OCI-LY3 (cell line): Measurements from ENCODE around the gene CELSR2.
A peak's percentile ranks its signal among the peaks of the same experiment; 100 is the strongest.
"Not testable (repeated sequence)": the region's sequence is repeated elsewhere in the genome, so short reads cannot be mapped to it uniquely, and the experiment has no call there.

Experiments
- H2AFZ ChIP-seq: fragments of 200-600, 300-600 bp; shearing (Covaris generic); 2 replicates; pipeline ENCODE4 v1.6.0; 2014; ENCODE audit warnings: antibody characterized with exemption, low read depth, low read length
- H3K27ac ChIP-seq: fragments of 200-600, 300-600 bp; sonication (generic); 2 replicates; pipeline ENCODE4 v1.5.1; 2014; ENCODE audit warnings: mild to moderate bottlenecking, low read length, moderate library complexity, mixed read lengths
- H3K27me3 ChIP-seq: fragments of 200-600, 300-600 bp; sonication (generic); 2 replicates; pipeline ENCODE4 v1.6.1; 2014; ENCODE audit warnings: low read depth, low read length, mixed read lengths
- H3K36me3 ChIP-seq: fragments of 200-600, 300-600 bp; sonication (generic); replicated peaks from 2 replicates; pipeline ENCODE3; 2014; ENCODE audit warnings: low read depth, low read length, mixed read lengths
- H3K4me1 ChIP-seq: fragments of 300-600, 200-600 bp; sonication (generic); 2 replicates; pipeline ENCODE4 v1.6.1; 2014; ENCODE audit warnings: low read length, mixed read lengths
- H3K4me2 ChIP-seq: fragments of 200-600, 300-600 bp; sonication (generic); 2 replicates; pipeline ENCODE4 v1.6.1; 2014; ENCODE audit warnings: low read length, mixed read lengths
- H3K4me3 ChIP-seq: fragments of 300-600, 200-600 bp; sonication (generic); 2 replicates; pipeline ENCODE4 v1.5.1; 2014; ENCODE audit warnings: antibody characterized with exemption, mild to moderate bottlenecking, low read length, moderate library complexity
- H3K79me2 ChIP-seq: fragments of 300-600, 200-600 bp; shearing (Covaris generic); 2 replicates; pipeline ENCODE4 v1.6.1; 2014; ENCODE audit warnings: mild to moderate bottlenecking, low read length, mixed read lengths
- H3K9ac ChIP-seq: fragments of 300-600, 200-600 bp; shearing (Covaris generic); 2 replicates; pipeline ENCODE4 v1.6.0; 2014; ENCODE audit warnings: mild to moderate bottlenecking, low read length, moderate library complexity
- H3K9me3 ChIP-seq: fragments of 200-600, 300-600 bp; shearing (Covaris generic); 2 replicates; pipeline ENCODE4 v1.6.1; 2014; ENCODE audit warnings: low read length, mixed read lengths; ENCODE audit not compliant: insufficient read depth
- H4K20me1 ChIP-seq: fragments of 200-600, 300-600 bp; sonication (generic); 2 replicates; pipeline ENCODE4 v1.6.1; 2016; ENCODE audit warnings: low read length, mixed read lengths; ENCODE audit not compliant: insufficient read depth
- EZH2phosphoT487 ChIP-seq: fragments of 200-600 bp; shearing (Covaris generic); IDR thresholded peaks from 2 replicates; pipeline ENCODE4 v1.6.1; 2018; ENCODE audit warnings: antibody characterized with exemption, mixed run types, low read depth
- TF ChIP-seq, protein P1 (sequence below): fragments of 200-600, 300-600 bp; sonication (generic); IDR thresholded peaks from 2 replicates; pipeline ENCODE4 v1.5.1; 2014; ENCODE audit warnings: antibody characterized with exemption, low read length, low read depth

CELSR2 gene

DNA sequence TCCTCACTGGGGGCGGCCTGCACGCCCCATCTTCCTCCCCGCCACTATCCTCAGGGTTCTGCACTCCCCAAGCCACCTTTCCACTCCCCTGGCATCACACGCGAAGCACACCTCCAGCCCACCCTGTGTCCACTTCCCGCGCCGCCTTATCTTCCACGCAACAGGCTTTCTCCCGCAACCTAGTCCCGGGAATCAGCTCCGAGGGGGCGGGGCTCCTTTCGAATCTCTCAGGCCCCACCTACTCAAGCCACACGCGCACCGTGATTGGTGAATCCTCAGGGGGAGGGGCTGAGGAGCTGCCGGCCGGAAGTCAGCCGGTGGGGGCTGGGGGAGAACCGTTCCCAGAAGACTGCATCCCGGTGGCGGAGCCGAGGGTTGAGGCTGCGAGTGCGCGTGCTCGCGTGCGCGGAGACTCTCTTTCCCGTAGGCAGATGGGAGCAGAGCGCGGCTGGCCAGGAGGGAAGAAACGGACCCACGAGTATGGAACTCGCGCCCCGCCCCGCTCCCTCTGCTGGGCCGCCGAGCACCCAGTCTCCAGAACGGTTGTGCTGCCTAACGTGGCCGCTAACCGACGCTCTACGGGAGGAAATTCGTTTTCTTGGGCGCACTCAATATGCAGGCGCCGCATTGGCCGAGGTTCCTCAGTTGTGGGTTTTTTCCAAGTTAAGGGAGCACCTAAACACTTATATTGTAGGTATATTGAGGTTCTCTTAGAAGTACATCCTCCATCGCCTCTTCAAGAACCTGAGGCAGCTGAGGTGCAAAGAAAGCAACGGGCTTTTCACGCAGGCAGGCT, 33.8 kb downstream of the CELSR2 start, which contains the start of gene PSRC1:
Gene PSRC1, minus strand, starts transcription at position 194 of the 796 bp plus-strand sequence.
- no peak for TF ChIP-seq EZH2phosphoT487
- TF ChIP-seq, protein P1, sequence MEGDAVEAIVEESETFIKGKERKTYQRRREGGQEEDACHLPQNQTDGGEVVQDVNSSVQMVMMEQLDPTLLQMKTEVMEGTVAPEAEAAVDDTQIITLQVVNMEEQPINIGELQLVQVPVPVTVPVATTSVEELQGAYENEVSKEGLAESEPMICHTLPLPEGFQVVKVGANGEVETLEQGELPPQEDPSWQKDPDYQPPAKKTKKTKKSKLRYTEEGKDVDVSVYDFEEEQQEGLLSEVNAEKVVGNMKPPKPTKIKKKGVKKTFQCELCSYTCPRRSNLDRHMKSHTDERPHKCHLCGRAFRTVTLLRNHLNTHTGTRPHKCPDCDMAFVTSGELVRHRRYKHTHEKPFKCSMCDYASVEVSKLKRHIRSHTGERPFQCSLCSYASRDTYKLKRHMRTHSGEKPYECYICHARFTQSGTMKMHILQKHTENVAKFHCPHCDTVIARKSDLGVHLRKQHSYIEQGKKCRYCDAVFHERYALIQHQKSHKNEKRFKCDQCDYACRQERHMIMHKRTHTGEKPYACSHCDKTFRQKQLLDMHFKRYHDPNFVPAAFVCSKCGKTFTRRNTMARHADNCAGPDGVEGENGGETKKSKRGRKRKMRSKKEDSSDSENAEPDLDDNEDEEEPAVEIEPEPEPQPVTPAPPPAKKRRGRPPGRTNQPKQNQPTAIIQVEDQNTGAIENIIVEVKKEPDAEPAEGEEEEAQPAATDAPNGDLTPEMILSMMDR: peak; percentile 16
- H3K4me3 ChIP-seq: peak within 1 kb of the TSS; percentile 83

DNA sequence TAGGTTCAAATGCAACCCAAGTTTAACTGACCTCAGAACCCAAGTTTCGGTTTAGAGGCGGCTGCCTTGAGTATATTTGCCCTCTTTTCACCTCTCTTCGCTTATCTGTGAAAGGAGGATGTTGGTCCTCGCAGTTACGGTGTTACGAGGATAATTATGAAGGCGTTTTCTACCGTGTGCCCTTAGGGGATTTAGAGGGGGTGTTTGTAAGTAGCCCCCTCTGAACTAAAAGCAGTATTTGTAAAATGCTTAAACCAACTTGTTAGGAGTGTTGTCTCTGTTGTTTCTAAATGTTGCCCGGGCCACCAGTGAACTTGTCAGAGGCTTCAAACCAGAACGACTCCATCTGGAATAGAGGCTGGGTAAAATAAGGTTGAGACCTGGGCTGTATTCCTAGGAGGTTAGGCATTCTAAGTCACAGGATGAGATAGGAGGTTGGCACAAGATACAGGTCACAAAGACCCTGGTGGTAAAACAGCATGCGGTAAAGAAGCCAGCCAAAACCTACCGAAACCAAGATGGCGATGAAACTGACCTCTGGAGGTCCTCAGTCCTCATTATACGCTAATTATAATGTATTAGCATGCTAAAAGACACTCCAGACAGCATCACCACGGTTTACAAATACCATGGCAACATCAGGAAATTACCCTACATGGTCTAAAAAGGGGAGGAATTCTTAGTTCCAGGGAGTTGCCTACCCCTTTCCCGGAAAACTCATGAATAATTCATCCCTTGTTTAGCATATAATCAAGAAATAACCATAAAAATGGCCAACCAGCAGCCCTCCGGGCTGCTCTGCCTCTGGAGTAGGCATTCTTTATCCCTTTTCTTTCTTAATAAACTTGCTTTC, 34.6 kb downstream of the CELSR2 start:
- peaks cover 11% of the 10 kb centered on the region for H3K4me1 ChIP-seq
- TF ChIP-seq EZH2phosphoT487: no peak
- TF ChIP-seq, protein P1: no peak
- peak overlapping the region; percentile 81 for H2AFZ ChIP-seq
- H3K9ac ChIP-seq: peak overlapping the region; percentile 52
- no peaks in the 10 kb centered on the region for H3K27me3 ChIP-seq
- H3K27ac ChIP-seq: no peak overlapping the region
- H3K36me3 ChIP-seq: no peaks in the 10 kb centered on the region
- no peaks in the 10 kb centered on the region for H4K20me1 ChIP-seq
- H3K79me2 ChIP-seq: no peaks in the 10 kb centered on the region
- H3K9me3 ChIP-seq: no peaks in the 10 kb centered on the region
- peak overlapping the region; percentile 97 for H3K4me2 ChIP-seq
- peak overlapping the region; percentile 83 for H3K4me3 ChIP-seq

More for the DNA sequence above, 33.8 kb downstream of the CELSR2 start, which contains the start of gene PSRC1:
- Histone ChIP-seq H3K27ac (no peak within 1 kb of the TSS), H3K4me2 (peak within 1 kb of the TSS; percentile 97), H3K27me3 (no peaks in the 10 kb centered on the region), H3K4me1 (peaks cover 11% of the 10 kb centered on the region), H2AFZ (peak within 1 kb of the TSS; percentile 81), H3K9ac (peak within 1 kb of the TSS; percentile 52), H3K9me3 (no peaks in the 10 kb centered on the region), H3K79me2 (no peaks in the 10 kb centered on the region), H3K36me3 (no peaks in the 10 kb centered on the region), H4K20me1 (no peaks in the 10 kb centered on the region)

DNA sequence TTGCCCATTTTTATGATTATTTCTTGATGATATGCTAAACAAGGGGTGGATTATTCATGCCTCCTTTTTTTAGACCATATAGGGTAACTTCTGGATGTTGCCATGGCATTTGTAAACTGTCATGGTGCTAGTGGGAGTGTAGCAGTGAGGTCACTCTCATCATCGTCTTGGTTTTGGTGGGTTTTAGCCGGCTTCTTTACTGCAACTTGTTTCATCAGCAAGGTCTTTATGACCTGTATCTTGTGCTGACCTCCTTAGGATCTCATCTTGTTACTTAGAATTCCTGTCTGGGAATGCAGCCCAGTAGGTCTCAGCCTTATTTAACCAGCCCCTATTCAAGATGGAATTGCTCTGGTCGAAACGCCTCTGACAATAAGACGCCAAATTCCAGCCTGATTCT, 37.4 kb downstream of the CELSR2 start:
- peaks cover 11% of the 10 kb centered on the region for H3K4me1 ChIP-seq
- H4K20me1 ChIP-seq: not testable (repeated sequence)

DNA sequence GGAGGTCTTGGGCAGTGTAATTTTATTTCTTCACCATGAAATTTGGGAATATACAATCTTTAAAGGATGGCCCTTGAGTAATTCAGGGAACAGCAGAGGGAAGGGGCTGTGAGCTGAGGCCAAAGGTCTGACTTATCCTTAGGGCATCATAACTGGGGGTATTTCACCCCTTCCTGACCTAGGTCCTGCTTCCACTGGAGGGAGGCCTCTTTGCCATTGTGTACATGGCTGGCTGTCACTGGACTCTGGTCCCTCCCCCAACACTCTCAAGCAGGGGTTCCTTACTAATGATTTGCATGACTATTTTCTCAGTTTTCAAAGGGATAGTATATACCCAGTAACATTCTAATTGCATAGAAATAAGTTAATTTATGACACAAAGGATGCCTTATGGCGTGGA, 40.8 kb downstream of the CELSR2 start:
- Histone ChIP-seq H2AFZ (no peak overlapping the region), H3K27ac (no peak overlapping the region), H3K79me2 (no peaks in the 10 kb centered on the region)

More for the DNA sequence above, 37.4 kb downstream of the CELSR2 start:
- H3K9ac ChIP-seq, H3K9me3 ChIP-seq, H3K79me2 ChIP-seq, H3K27me3 ChIP-seq, H2AFZ ChIP-seq, H3K36me3 ChIP-seq, H3K4me2 ChIP-seq, H3K4me3 ChIP-seq, H3K27ac ChIP-seq: not testable (repeated sequence)

More for the DNA sequence above, 40.8 kb downstream of the CELSR2 start:
- H3K9ac ChIP-seq: no peak overlapping the region
- H3K4me3 ChIP-seq: no peak overlapping the region
- peaks cover 7% of the 10 kb centered on the region for H3K4me1 ChIP-seq
- TF ChIP-seq, protein P1: no peak
- TF ChIP-seq EZH2phosphoT487: no peak
- peaks cover 8% of the 10 kb centered on the region for H3K27me3 ChIP-seq
- no peak overlapping the region for H3K4me2 ChIP-seq
- H3K36me3 ChIP-seq: no peaks in the 10 kb centered on the region
- no peaks in the 10 kb centered on the region for H4K20me1 ChIP-seq
- no peaks in the 10 kb centered on the region for H3K9me3 ChIP-seq
